ENCODE data around the gene MGLL. TPM values are rescaled to one million over a fixed set of nuclear protein-coding genes. Genes with fewer than 3 reads are reported as not detected.
A peak's percentile ranks its signal among the peaks of the same experiment; 100 is the strongest.

The MGLL gene
- total and polyA plus RNA-seq, 2 experiments from 2014 or later: 58.7 to 184 TPM

GRCh38 chr3:127775398-127776109 is 46.8 kb downstream of the MGLL start:
- H3K27me3 ChIP-seq (replicated peaks; ENCODE audit: insufficient read depth): no peaks in the 10 kb centered on the region
- TF ChIP-seq EZH2 (IDR thresholded peaks at IDR 0.05; ENCODE audit: insufficient read depth, poor library complexity, severe bottlenecking) (no peak), EZH2phosphoT487 (IDR thresholded peaks at IDR 0.05; ENCODE audit: insufficient read depth, low read depth) (no peak)
- H3K4me1 ChIP-seq (ENCODE audit: insufficient read depth): peaks cover 32% of the 10 kb centered on the region
- WGBS, 2 experiments (ENCODE audit: low coverage in 1 of 2, low lambda C conversion rate in 2 of 2, missing lambda C conversion rate in 2 of 2): 6 to 7% methylated on average over 17 of the region's 17 CpGs
- H3K9me3 ChIP-seq (ENCODE audit: low read depth): no peaks in the 10 kb centered on the region
- peaks cover 95% of the 10 kb centered on the region for H3K79me2 ChIP-seq (ENCODE audit: insufficient read depth)
- peaks cover 29% of the 10 kb centered on the region for H3F3A ChIP-seq (ENCODE audit: insufficient read depth)
- peak overlapping the region; percentile 56 for H3K9ac ChIP-seq
- DNase-seq: peak; percentile 84
- H3K27ac ChIP-seq: peak overlapping the region; percentile 79
- peak overlapping the region; percentile 21 for H2AFZ ChIP-seq
- no peaks in the 10 kb centered on the region for H3K9me2 ChIP-seq (ENCODE audit: insufficient read depth)
- H3K4me2 ChIP-seq (ENCODE audit: unreplicated experiment): peak overlapping the region; percentile 66
- in situ Hi-C loops (cut with MboI): no loop called here
- H3K36me3 ChIP-seq (ENCODE audit: low read depth): peaks cover 7% of the 10 kb centered on the region; the same call in 1 of the 2 replicates
- H3K4me3 ChIP-seq: peak overlapping the region; percentile 15; the same call in 1 of the 2 replicates
- H4K20me1 ChIP-seq (ENCODE audit: insufficient read depth): no peaks in the 10 kb centered on the region

GRCh38 chr3:127774647-127775046 is 47.7 kb downstream of the MGLL start:
- no peak overlapping the region for H2AFZ ChIP-seq
- TF ChIP-seq EZH2phosphoT487 (IDR thresholded peaks at IDR 0.05; ENCODE audit: insufficient read depth, low read depth): no peak
- TF ChIP-seq EZH2 (IDR thresholded peaks at IDR 0.05; ENCODE audit: insufficient read depth, poor library complexity, severe bottlenecking): no peak
- H3K9me2 ChIP-seq (ENCODE audit: insufficient read depth): no peaks in the 10 kb centered on the region
- no peak for DNase-seq
- H3K9ac ChIP-seq: peak overlapping the region; percentile 56; the same call in 1 of the 2 replicates
- no peaks in the 10 kb centered on the region for H3K27me3 ChIP-seq (replicated peaks; ENCODE audit: insufficient read depth)
- peaks cover under 1% of the 10 kb centered on the region; the same call in 1 of the 2 replicates for H3K36me3 ChIP-seq (ENCODE audit: low read depth)
- 88 to 90% methylated on average over 6 of the region's 6 CpGs for WGBS, 2 experiments (ENCODE audit: low coverage in 1 of 2, low lambda C conversion rate in 2 of 2, missing lambda C conversion rate in 2 of 2)
- H3K4me3 ChIP-seq: 0 out of 2 replicates have a peak overlapping the region, but pooled peaks have one; percentile 15
- H4K20me1 ChIP-seq (ENCODE audit: insufficient read depth): no peaks in the 10 kb centered on the region
- H3K4me1 ChIP-seq (ENCODE audit: insufficient read depth): peaks cover 27% of the 10 kb centered on the region
- peak overlapping the region; percentile 66 for H3K4me2 ChIP-seq (ENCODE audit: unreplicated experiment)
- no peaks in the 10 kb centered on the region for H3K9me3 ChIP-seq (ENCODE audit: low read depth)
- H3F3A ChIP-seq (ENCODE audit: insufficient read depth): peaks cover 20% of the 10 kb centered on the region
- peaks cover 95% of the 10 kb centered on the region for H3K79me2 ChIP-seq (ENCODE audit: insufficient read depth)
- in situ Hi-C loops (cut with MboI): no loop called here
- H3K27ac ChIP-seq: peak overlapping the region; percentile 79

- H3K36me3 ChIP-seq (ENCODE audit: low read depth): no peaks in the 10 kb centered on the region; the same call in 1 of the 2 replicates
- peaks cover 26% of the 10 kb centered on the region for H3F3A ChIP-seq (ENCODE audit: insufficient read depth)
- H3K9me3 ChIP-seq (ENCODE audit: low read depth): no peaks in the 10 kb centered on the region
- 86 to 88% methylated on average over 7 to 8 of the region's 8 CpGs for WGBS, 2 experiments (ENCODE audit: low coverage in 1 of 2, low lambda C conversion rate in 2 of 2, missing lambda C conversion rate in 2 of 2)
- H3K4me3 ChIP-seq: no peak overlapping the region
- no peak overlapping the region for H3K27ac ChIP-seq
- DNase-seq: no peak
- H3K9ac ChIP-seq: no peak overlapping the region
- no peaks in the 10 kb centered on the region for H3K9me2 ChIP-seq (ENCODE audit: insufficient read depth)
- H3K4me2 ChIP-seq (ENCODE audit: unreplicated experiment): no peak overlapping the region
- no peaks in the 10 kb centered on the region for H4K20me1 ChIP-seq (ENCODE audit: insufficient read depth)
- no peaks in the 10 kb centered on the region for H3K27me3 ChIP-seq (replicated peaks; ENCODE audit: insufficient read depth)
- H3K4me1 ChIP-seq (ENCODE audit: insufficient read depth): peaks cover 35% of the 10 kb centered on the region
- H2AFZ ChIP-seq: no peak overlapping the region
- in situ Hi-C loops (cut with MboI): no loop called here
- H3K79me2 ChIP-seq (ENCODE audit: insufficient read depth): peaks cover 90% of the 10 kb centered on the region
- TF ChIP-seq EZH2phosphoT487 (IDR thresholded peaks at IDR 0.05; ENCODE audit: insufficient read depth, low read depth) (no peak), EZH2 (IDR thresholded peaks at IDR 0.05; ENCODE audit: insufficient read depth, poor library complexity, severe bottlenecking) (no peak)
Measured at GRCh38 chr3:127773752-127774395, 48.4 kb downstream of the MGLL start.

GRCh38 chr3:127772827-127773751 is 49.2 kb downstream of the MGLL start:
- peaks cover 83% of the 10 kb centered on the region for H3K79me2 ChIP-seq (ENCODE audit: insufficient read depth)
- 94 to 97% methylated on average over 12 of the region's 12 CpGs for WGBS, 2 experiments (ENCODE audit: low coverage in 1 of 2, low lambda C conversion rate in 2 of 2, missing lambda C conversion rate in 2 of 2)
- no peak for DNase-seq

More at GRCh38 chr3:127772827-127773751, 49.2 kb downstream of the MGLL start:
- peaks cover 32% of the 10 kb centered on the region for H3F3A ChIP-seq (ENCODE audit: insufficient read depth)
- no peaks in the 10 kb centered on the region for H3K9me2 ChIP-seq (ENCODE audit: insufficient read depth)
- H3K36me3 ChIP-seq (ENCODE audit: low read depth): no peaks in the 10 kb centered on the region; the same call in 1 of the 2 replicates
- no peak overlapping the region for H3K4me2 ChIP-seq (ENCODE audit: unreplicated experiment)
- TF ChIP-seq EZH2phosphoT487 (IDR thresholded peaks at IDR 0.05; ENCODE audit: insufficient read depth, low read depth): no peak
- in situ Hi-C loops (cut with MboI): no loop called here
- peaks cover 40% of the 10 kb centered on the region for H3K4me1 ChIP-seq (ENCODE audit: insufficient read depth)
- H3K9me3 ChIP-seq (ENCODE audit: low read depth): no peaks in the 10 kb centered on the region
- H3K27ac ChIP-seq: no peak overlapping the region
- no peaks in the 10 kb centered on the region for H3K27me3 ChIP-seq (replicated peaks; ENCODE audit: insufficient read depth)
- no peaks in the 10 kb centered on the region for H4K20me1 ChIP-seq (ENCODE audit: insufficient read depth)
- no peak overlapping the region for H2AFZ ChIP-seq
- H3K9ac ChIP-seq: no peak overlapping the region
- H3K4me3 ChIP-seq: no peak overlapping the region
